K562 (cell line): ENCODE results near the gene MAP4K1. TPM values are rescaled to one million over a fixed set of nuclear protein-coding genes. Genes with fewer than 3 reads are reported as not detected.
A peak's percentile ranks its signal among the peaks of the same experiment; 100 is the strongest.

Source experiments
- CAMTA2 ChIP-seq: fragments of 250-450 bp; sonication (Bioruptor Pico); conservative IDR thresholded peaks from 2 replicates; pipeline ENCODE4 v1.5.1; 2022
- CEBPZ ChIP-seq: fragments of 150-350 bp; IDR thresholded peaks from 2 replicates; pipeline ENCODE4 v1.6.1; 2014; ENCODE audit warnings: low read depth, mild to moderate bottlenecking, low read length, borderline replicate concordance
- ETV5 ChIP-seq: sonication (generic); formaldehyde crosslinking; IDR thresholded peaks from 2 replicates; pipeline ENCODE4 v1.4.0; 2020; ENCODE audit warnings: low read depth, mild to moderate bottlenecking, missing genetic modification reagents
- EWSR1 ChIP-seq: fragments of 450-650 bp; IDR thresholded peaks from 2 replicates; pipeline ENCODE4 v1.6.1; 2018; ENCODE audit warnings: borderline replicate concordance, mild to moderate bottlenecking, low read depth, moderate library complexity; ENCODE audit not compliant: partially characterized antibody
- FOXM1 ChIP-seq, 2 experiments: fragments of 450-650 bp in 1 of 2; sonication (generic) in 1 of 2; formaldehyde crosslinking in 1 of 2; IDR thresholded peaks; 2 replicates each; pipeline versions ENCODE4 v1.6.1 to v1.9.0; 2017 to 2022; ENCODE audit warnings: low read depth in 2 of 2, mild to moderate bottlenecking in 2 of 2, missing genetic modification reagents in 1 of 2, moderate library complexity in 1 of 2
- HLTF ChIP-seq: fragments of 450-650 bp; IDR thresholded peaks from 2 replicates; pipeline ENCODE4 v1.6.1; 2016
- MCM3 ChIP-seq: fragments of 450-650 bp; IDR thresholded peaks from 2 replicates; pipeline ENCODE4 v1.6.1; 2016
- MEF2A ChIP-seq: IDR thresholded peaks from 2 replicates; pipeline ENCODE4 v1.6.1; 2011; ENCODE audit warnings: low read depth, mild to moderate bottlenecking, low read length, moderate library complexity; ENCODE audit not compliant: control insufficient read depth
- NR2F6 ChIP-seq: fragments of 450-650 bp; formaldehyde crosslinking; IDR thresholded peaks from 2 replicates; pipeline ENCODE4 v1.4.0; 2020; ENCODE audit warnings: mild to moderate bottlenecking
- SMAD1 ChIP-seq: fragments of 150-350 bp; IDR thresholded peaks from 2 replicates; pipeline ENCODE4 v1.6.1; 2014; ENCODE audit warnings: low read length, low read depth; ENCODE audit not compliant: partially characterized antibody
- ZBTB33 ChIP-seq: sonication (generic); formaldehyde crosslinking; IDR thresholded peaks from 2 replicates; pipeline ENCODE4 v1.8.1; 2023; ENCODE audit warnings: mild to moderate bottlenecking, missing genetic modification reagents
- ZBTB49 ChIP-seq: sonication (generic); formaldehyde crosslinking; IDR thresholded peaks from 2 replicates; pipeline ENCODE4 v1.8.0; 2022; ENCODE audit warnings: missing genetic modification reagents, mild to moderate bottlenecking, borderline replicate concordance
- ZFPM2 ChIP-seq: fragments of 250-450 bp; sonication (Bioruptor Pico); IDR thresholded peaks from 2 replicates; pipeline ENCODE4 v1.5.1; 2022; ENCODE audit warnings: mild to moderate bottlenecking
- ZNF174 ChIP-seq: fragments of 250-450 bp; sonication (Bioruptor Pico); IDR thresholded peaks from 2 replicates; pipeline ENCODE4 v1.4.0; 2020; ENCODE audit warnings: mild to moderate bottlenecking
- ZNF354B ChIP-seq: fragments of 250-450 bp; sonication (Bioruptor Pico); IDR thresholded peaks from 2 replicates; pipeline ENCODE4 v1.4.0; 2020
- ZNF778 ChIP-seq: fragments of 450-650 bp; formaldehyde crosslinking; IDR thresholded peaks from 2 replicates; pipeline ENCODE4 v1.4.0; 2020; ENCODE audit warnings: mild to moderate bottlenecking, moderate library complexity
- polyA plus RNA-seq, 8 experiments: library from polyadenylated mRNA; depleted of rRNA in 4 of 8; stranded (reverse) in 5 of 8; unstranded in 3 of 8; fragments of >200 nt; fragmentation: Nextera tagmentation in 2 of 8; fragmentation: Illumina TruSeq in 1 of 8; extraction: Ambion mirVana in 2 of 8; extraction: Trizol in 1 of 8; gene quantifications; 2 replicates each; pipeline versions ENCODE4 v1.2.1 to v1.2.3, GENCODE V29; 2011 to 2014; ENCODE audit warnings: inconsistent platforms in 1 of 8, missing spikeins in 1 of 8
- total RNA-seq, 7 experiments: library from RNA; depleted of rRNA in 6 of 7; stranded (reverse); fragments of >200 nt in 6 of 7; fragmentation: Illumina TruSeq in 2 of 7; extraction: Trizol in 2 of 7; gene quantifications; 2 replicates each; pipeline versions ENCODE4 v1.2.1 to v1.2.3, GENCODE V29; 2011 to 2021; ENCODE audit warnings: low replicate concordance in 1 of 7
- TF ChIP-seq, protein P1 (sequence below): fragments of 250-450 bp; sonication (Bioruptor Pico); IDR thresholded peaks from 2 replicates; pipeline ENCODE4 v1.8.0; 2022; ENCODE audit warnings: moderate library complexity, mild to moderate bottlenecking, inconsistent platforms
- TF ChIP-seq, protein P2 (sequence below): sonication (generic); formaldehyde crosslinking; IDR thresholded peaks from 2 replicates; pipeline ENCODE4 v1.8.1; 2022; ENCODE audit warnings: missing genetic modification reagents

The MAP4K1 gene
- total and polyA plus RNA-seq, 9 of the 15 experiments (the other 6 are each of a cell fraction or from before 2014, with no cell fraction given) = 0.14 to 3.2 (median 0.73) TPM; not detected in 1

GRCh38 chr19:38557205-38557799, 60.5 kb downstream of the MAP4K1 start (continued):
- TF ChIP-seq, protein P1, sequence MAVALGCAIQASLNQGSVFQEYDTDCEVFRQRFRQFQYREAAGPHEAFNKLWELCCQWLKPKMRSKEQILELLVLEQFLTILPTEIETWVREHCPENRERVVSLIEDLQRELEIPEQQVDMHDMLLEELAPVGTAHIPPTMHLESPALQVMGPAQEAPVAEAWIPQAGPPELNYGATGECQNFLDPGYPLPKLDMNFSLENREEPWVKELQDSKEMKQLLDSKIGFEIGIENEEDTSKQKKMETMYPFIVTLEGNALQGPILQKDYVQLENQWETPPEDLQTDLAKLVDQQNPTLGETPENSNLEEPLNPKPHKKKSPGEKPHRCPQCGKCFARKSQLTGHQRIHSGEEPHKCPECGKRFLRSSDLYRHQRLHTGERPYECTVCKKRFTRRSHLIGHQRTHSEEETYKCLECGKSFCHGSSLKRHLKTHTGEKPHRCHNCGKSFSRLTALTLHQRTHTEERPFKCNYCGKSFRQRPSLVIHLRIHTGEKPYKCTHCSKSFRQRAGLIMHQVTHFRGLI (CRISPR knock-in tag) = no peak
- 0 out of 2 replicates have a peak, but pooled peaks have one; percentile 25 for TF ChIP-seq HLTF
- no peak for TF ChIP-seq ZBTB49
- TF ChIP-seq ZBTB33 (CRISPR knock-in tag) = no peak
- no peak for TF ChIP-seq ZNF354B
- TF ChIP-seq NR2F6 (CRISPR knock-in tag) = no peak
- no peak for TF ChIP-seq MEF2A
- no peak for TF ChIP-seq SMAD1
- no peak for TF ChIP-seq EWSR1
- TF ChIP-seq CEBPZ = no peak
- TF ChIP-seq MCM3 = no peak
- no peak for TF ChIP-seq ZFPM2 (CRISPR knock-in tag)
- TF ChIP-seq, protein P2, sequence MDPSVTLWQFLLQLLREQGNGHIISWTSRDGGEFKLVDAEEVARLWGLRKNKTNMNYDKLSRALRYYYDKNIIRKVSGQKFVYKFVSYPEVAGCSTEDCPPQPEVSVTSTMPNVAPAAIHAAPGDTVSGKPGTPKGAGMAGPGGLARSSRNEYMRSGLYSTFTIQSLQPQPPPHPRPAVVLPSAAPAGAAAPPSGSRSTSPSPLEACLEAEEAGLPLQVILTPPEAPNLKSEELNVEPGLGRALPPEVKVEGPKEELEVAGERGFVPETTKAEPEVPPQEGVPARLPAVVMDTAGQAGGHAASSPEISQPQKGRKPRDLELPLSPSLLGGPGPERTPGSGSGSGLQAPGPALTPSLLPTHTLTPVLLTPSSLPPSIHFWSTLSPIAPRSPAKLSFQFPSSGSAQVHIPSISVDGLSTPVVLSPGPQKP (CRISPR knock-in tag) = no peak
- TF ChIP-seq FOXM1 (IDR thresholded peaks at IDR 0.05; ENCODE audit: low read depth) = no peak
- no peak for TF ChIP-seq FOXM1 (CRISPR knock-in tag; IDR thresholded peaks at IDR 0.05; ENCODE audit: low read depth)
- TF ChIP-seq ETV5 (CRISPR knock-in tag) = no peak
- no peak for TF ChIP-seq ZNF778 (CRISPR knock-in tag)
- no peak for TF ChIP-seq CAMTA2 (CRISPR knock-in tag)
- no peak for TF ChIP-seq ZNF174 (CRISPR knock-in tag)
